ENCODE measurements around the gene TSPYL2.

TSPYL2 gene

DNA sequence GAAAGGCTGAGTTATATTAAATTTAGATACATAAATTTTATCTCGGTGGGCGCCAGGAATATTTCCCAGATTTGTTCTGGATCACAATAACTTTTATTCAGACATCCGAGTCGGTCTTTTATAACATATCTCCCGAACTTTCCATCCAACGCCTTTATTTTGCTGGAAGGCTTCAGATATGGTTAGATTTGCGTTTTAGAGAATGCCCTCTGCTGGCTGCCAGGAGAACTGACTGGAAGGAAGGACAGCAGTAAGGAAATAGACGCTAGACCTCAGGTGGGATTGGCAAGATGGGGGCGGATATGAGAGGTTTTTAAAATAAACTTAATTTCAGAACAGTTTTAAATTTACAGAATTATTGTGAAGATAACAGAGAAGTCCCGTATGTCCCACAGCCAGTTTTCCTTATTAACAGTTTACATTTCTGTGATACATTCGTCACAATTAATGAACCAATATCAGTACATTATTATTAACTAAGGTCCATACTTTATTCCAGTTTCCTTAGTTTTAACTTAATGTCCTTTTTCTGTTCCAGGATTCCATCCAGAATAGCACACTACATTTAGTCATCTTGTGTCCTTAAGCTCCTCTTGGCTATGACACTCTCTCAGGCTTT is 7.2 kb downstream of the TSPYL2 start:
- ATAC-seq (no peak), DNase-seq (peak in 1 of 2 donors; percentile 46)
- H3K27ac Mint-ChIP-seq: peak overlapping the region in 1 of 2 donors; percentile 99
- no peaks in the 10 kb centered on the region for H3K9me3 Mint-ChIP-seq
- peaks cover 50% of the 10 kb centered on the region for H3K4me1 Mint-ChIP-seq
- no peaks in the 10 kb centered on the region for H3K27me3 Mint-ChIP-seq
- H3K4me3 Mint-ChIP-seq: peak overlapping the region; percentile 96

DNA sequence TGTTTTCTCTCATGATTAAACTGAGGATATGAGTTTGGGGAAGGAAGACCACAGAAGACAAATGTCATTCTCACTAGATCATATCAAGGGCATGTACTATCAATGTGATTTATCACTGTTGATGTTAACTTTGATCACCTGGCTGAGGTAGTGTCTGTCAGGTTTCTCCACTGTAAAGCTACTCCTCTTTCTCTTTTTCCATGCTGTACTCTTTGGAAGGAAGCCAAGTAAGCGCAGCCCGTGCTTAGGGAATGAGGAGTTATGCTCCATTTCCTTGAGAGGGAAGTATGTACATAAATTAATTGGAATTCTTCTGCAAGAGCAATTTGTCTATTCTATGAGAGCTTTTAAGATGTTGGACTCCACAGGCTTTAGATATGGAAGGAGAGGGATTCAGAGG is 7.8 kb downstream of the TSPYL2 start:
- peaks cover 48% of the 10 kb centered on the region for H3K4me1 Mint-ChIP-seq
- no peak overlapping the region for H3K4me3 Mint-ChIP-seq
- H3K27me3 Mint-ChIP-seq: no peaks in the 10 kb centered on the region
- no peaks in the 10 kb centered on the region for H3K9me3 Mint-ChIP-seq
- ATAC-seq (no peak), DNase-seq (no peak)
- H3K27ac Mint-ChIP-seq: no peak overlapping the region

- Mint-ChIP-seq H3K27ac (no peak overlapping the region), H3K9me3 (no peaks in the 10 kb centered on the region), H3K27me3 (no peaks in the 10 kb centered on the region), H3K4me1 (peaks cover 44% of the 10 kb centered on the region), H3K4me3 (no peak overlapping the region)
- ATAC-seq (no peak), DNase-seq (no peak)
Measured at GRCh38 chrX:53091354-53091753, 9.2 kb downstream of the TSPYL2 start.

DNA sequence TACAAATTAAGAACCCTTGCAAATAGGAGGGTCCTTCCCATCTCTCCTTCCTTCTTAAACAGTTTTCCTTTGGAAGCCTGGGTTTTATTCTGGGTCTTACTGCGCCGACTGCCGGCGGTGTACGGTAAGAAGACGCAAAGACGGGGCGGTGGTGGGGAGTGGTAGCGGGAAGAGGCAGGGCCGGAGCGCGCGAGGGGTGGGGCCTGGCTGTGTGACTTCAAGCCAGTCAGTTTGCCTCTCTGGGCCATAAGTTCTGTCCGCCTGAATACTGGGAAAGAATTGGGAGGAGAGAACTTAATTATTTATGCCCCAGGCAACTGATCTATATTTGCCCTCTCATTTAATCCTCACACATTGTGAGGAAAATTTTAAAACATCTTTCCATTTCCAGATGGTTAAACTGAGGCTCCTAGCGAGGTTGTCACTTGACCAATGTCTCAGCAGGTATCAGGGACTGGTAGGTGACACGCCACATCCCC is 11.0 kb downstream of the TSPYL2 start:
- Mint-ChIP-seq H3K4me3 (peak overlapping the region; percentile 84 to 87), H3K4me1 (peaks cover 26% of the 10 kb centered on the region), H3K27ac (peak overlapping the region in 1 of 2 donors; percentile 81), H3K9me3 (no peaks in the 10 kb centered on the region), H3K27me3 (no peaks in the 10 kb centered on the region)
- ATAC-seq (peak; percentile 78), DNase-seq (peak; percentile 66 to 76)

DNA sequence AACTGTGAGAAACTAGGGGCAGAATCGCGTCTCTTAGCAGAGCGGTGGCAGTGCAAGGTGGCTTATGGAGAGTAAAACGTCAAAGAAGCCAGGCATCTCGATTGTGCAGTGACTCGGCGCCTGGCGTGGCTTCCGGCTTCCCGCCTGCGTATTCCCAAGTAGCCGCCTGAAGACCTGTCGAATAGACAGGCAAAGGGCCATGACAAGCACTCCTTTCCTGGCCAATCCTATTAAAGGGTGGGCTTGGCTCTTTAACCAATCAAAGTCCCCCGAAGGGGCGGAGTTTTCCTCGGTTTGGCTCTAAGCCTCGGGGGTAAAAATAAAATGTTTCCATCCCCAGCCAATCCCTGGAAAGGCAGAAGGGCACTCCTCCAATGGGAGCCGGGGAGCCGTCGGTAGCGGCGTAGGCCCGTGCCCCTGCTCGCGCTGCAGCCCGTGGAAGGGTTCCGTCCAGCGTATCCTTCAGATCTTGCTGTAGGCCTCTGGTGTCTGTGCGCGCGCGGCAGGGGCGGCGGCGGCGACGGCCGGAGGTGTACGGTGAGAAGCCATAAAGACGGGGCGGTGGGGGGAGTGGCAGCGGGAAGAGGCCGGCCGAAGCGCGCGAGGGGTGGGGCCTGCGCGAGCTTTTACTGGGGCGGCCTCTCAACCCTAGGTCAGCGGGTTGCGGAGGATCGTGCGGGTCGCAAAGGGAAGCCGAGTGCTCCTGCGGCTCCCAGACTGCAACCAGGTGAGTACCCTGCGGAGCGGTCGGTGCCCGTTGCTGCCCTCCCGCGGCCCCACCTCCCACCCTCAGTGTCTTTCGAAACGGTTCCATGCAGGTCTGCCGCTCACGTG is 11.8 kb downstream of the TSPYL2 start, which contains the start of gene KANTR:
TSS of gene KANTR (plus strand) at position 395 of the 834 bp plus-strand sequence. CDS start 30,131 bp downstream, outside the sequence.
- Mint-ChIP-seq H3K27me3 (no peaks in the 10 kb centered on the region), H3K4me3 (peak within 1 kb of the TSS; percentile 84 to 87), H3K4me1 (peaks cover 18% of the 10 kb centered on the region), H3K9me3 (no peaks in the 10 kb centered on the region), H3K27ac (peak within 1 kb of the TSS; percentile 88 to 96)
- peak; percentile 89 for ATAC-seq
- peak; percentile 78 to 84 for DNase-seq

DNA sequence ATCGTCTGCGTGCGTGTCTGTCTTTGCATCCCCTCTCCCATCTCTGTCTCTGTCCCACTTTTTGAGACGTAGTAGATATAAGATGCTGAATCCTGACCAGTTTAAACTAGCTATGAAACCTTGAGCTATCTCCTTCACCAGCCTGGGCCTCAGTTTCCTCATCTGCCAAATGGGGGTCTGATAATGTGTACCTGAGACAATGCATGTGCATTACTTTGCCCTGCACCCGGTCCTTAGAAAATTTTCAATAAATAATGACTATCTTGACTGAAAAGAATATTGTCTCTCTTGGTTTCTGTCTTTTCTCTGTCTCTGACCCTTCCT is 12.4 kb downstream of the TSPYL2 start:
- H3K4me3 Mint-ChIP-seq: peak overlapping the region; percentile 84 to 87
- no peaks in the 10 kb centered on the region for H3K27me3 Mint-ChIP-seq
- no peak for ATAC-seq
- H3K4me1 Mint-ChIP-seq: peaks cover 15% of the 10 kb centered on the region
- no peak for DNase-seq
- H3K27ac Mint-ChIP-seq: peak overlapping the region; percentile 88 to 93
- no peaks in the 10 kb centered on the region for H3K9me3 Mint-ChIP-seq

DNA sequence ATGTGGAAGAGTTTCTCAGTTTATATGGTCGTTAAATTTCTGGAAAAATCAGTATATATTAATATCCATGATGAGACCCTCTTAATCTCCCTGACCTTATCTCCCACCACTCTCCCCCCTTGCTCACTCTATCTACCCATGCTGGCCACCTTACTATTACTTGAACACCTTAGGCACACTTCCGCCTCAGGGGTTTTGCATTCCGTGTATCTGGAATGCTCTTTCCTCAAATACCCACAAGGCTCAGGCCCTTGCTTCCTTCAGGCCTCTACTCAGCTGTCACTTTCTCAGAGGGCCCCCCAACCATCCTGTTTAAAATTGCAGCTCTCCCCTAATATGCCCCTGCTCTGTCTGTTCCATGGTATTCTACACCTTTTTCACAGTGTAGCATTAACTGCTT is 13.6 kb downstream of the TSPYL2 start:
- Mint-ChIP-seq H3K9me3 (no peaks in the 10 kb centered on the region), H3K27me3 (no peaks in the 10 kb centered on the region), H3K4me1 (peaks cover 15% of the 10 kb centered on the region), H3K4me3 (no peak overlapping the region), H3K27ac (peak overlapping the region in 1 of 2 donors; percentile 29)
- ATAC-seq (no peak), DNase-seq (no peak)

GRCh38 chrX:53114864-53115549 is 32.8 kb downstream of the TSPYL2 start:
- Mint-ChIP-seq H3K4me3 (no peak overlapping the region), H3K9me3 (no peaks in the 10 kb centered on the region), H3K27me3 (no peaks in the 10 kb centered on the region), H3K4me1 (peaks cover 17% of the 10 kb centered on the region), H3K27ac (no peak overlapping the region)
- ATAC-seq: no peak
- DNase-seq: no peak

DNA sequence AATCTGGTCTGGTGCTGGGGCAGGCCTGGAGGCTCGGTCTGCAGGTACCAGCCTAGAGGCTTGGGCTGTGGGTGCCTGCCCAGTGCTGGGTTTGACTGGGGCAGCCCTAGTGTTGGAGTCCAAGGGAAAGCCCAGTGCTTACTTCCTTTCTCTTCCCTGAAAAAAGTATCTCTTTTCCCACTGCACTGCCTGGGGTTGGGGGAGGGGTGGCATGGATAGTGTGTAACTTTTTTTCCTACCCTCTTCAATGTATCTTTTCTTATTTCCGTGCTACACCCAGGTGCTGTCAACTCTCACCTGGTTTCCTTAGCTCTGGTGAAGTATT is 33.3 kb downstream of the TSPYL2 start:
- no peaks in the 10 kb centered on the region for H3K9me3 Mint-ChIP-seq

GRCh38 chrX:53116101-53116500 is 33.9 kb downstream of the TSPYL2 start:
- H3K4me1 Mint-ChIP-seq: peaks cover 17% of the 10 kb centered on the region
- ATAC-seq: no peak
- H3K27ac Mint-ChIP-seq: no peak overlapping the region
- H3K27me3 Mint-ChIP-seq: no peaks in the 10 kb centered on the region
- no peak overlapping the region for H3K4me3 Mint-ChIP-seq
- H3K9me3 Mint-ChIP-seq: no peaks in the 10 kb centered on the region
- DNase-seq: no peak

More for the DNA sequence above, 33.3 kb downstream of the TSPYL2 start:
- peaks cover 17% of the 10 kb centered on the region for H3K4me1 Mint-ChIP-seq
- H3K27ac Mint-ChIP-seq: no peak overlapping the region
- DNase-seq: no peak
- H3K27me3 Mint-ChIP-seq: no peaks in the 10 kb centered on the region
- ATAC-seq: no peak
- H3K4me3 Mint-ChIP-seq: no peak overlapping the region

- DNase-seq (no peak), ATAC-seq (no peak)
- peaks cover 0 to 5% of the 10 kb centered on the region in 2 donors for H3K9me3 Mint-ChIP-seq
- no peaks in the 10 kb centered on the region for H3K27me3 Mint-ChIP-seq
- H3K27ac Mint-ChIP-seq: no peak overlapping the region
- H3K4me1 Mint-ChIP-seq: peaks cover 19% of the 10 kb centered on the region
- no peak overlapping the region for H3K4me3 Mint-ChIP-seq
Measured at GRCh38 chrX:53122013-53122412, 39.8 kb downstream of the TSPYL2 start.

DNA sequence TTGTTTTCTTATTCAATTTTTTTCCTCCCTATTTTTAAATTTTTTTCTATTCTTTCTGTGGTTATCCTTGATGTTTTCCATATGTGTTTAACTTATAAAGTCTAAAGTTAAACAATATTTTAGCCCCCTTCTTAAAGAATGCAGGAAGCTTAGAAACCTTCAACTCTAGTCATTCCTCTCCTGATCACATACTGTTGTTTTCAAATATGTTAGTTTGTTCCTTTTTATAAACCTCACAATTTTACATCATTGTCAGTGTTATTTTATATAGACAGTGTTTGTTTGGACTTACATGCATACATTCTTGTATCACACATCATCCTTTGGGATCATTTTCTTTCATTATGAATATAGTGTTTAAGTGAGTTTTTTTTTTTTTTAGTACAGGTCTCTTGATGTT is 43.3 kb downstream of the TSPYL2 start:
- ATAC-seq (no peak), DNase-seq (no peak)
- Mint-ChIP-seq H3K9me3 (peaks cover 0 to 5% of the 10 kb centered on the region in 2 donors), H3K4me3 (no peak overlapping the region), H3K27ac (no peak overlapping the region), H3K4me1 (peaks cover 21% of the 10 kb centered on the region), H3K27me3 (no peaks in the 10 kb centered on the region)

- Mint-ChIP-seq H3K4me3 (no peak overlapping the region), H3K9me3 (peaks cover 0 to 5% of the 10 kb centered on the region in 2 donors), H3K4me1 (peaks cover 25% of the 10 kb centered on the region), H3K27ac (no peak overlapping the region), H3K27me3 (no peaks in the 10 kb centered on the region)
- DNase-seq (no peak), ATAC-seq (no peak)
Measured at GRCh38 chrX:53126377-53126776, 44.2 kb downstream of the TSPYL2 start.

GRCh38 chrX:53128097-53128749 is 46.1 kb downstream of the TSPYL2 start:
- DNase-seq (no peak), ATAC-seq (no peak)
- peaks cover 0 to 5% of the 10 kb centered on the region in 2 donors for H3K9me3 Mint-ChIP-seq
- no peak overlapping the region for H3K4me3 Mint-ChIP-seq
- no peaks in the 10 kb centered on the region for H3K27me3 Mint-ChIP-seq
- peaks cover 25% of the 10 kb centered on the region for H3K4me1 Mint-ChIP-seq
- no peak overlapping the region for H3K27ac Mint-ChIP-seq

GRCh38 chrX:53133400-53133799 is 51.2 kb downstream of the TSPYL2 start:
- no peak for ATAC-seq
- H3K9me3 Mint-ChIP-seq: no peaks in the 10 kb centered on the region
- DNase-seq: no peak
- H3K4me3 Mint-ChIP-seq: no peak overlapping the region
- H3K27me3 Mint-ChIP-seq: no peaks in the 10 kb centered on the region
- peaks cover 5% of the 10 kb centered on the region for H3K4me1 Mint-ChIP-seq
- no peak overlapping the region for H3K27ac Mint-ChIP-seq

Data from stimulated activated naive CD8-positive, alpha-beta T cell treated with anti-CD3 and anti-CD28 coated beads, Interleukin-15, amount 100 ng/mL, for 72 hours (primary cell).